Measurements from ENCODE around the gene CEP192. TPM values are rescaled to one million over a fixed set of nuclear protein-coding genes. Genes with fewer than 3 reads are reported as not detected.

CEP192 gene
- total and polyA plus RNA-seq, 2 of the 4 experiments (the other 2 are of a cell fraction), result 17.2 to 29.0 TPM

DNA sequence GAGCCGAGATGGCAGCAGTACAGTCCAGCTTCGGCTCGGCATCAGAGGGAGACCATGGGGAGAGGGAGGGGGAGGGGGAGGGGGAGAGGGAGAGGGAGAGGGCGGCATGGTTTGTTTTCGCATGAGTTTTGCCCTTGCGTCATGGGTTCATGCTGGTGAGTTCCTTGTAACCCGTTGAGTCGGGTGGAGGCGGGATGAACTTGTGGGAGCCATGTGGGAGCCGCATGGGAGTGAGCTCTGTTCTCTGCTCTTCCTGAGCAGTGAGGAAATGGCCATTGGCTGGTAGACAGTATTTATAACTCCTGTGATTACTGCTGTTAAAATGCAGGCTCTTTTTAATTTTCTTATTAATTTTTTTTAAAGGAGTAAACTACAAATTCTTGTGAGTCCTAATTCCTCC lies 108.0 kb downstream of the CEP192 start:
- ChIA-PET CTCF (no interaction called here), POLR2A (ENCODE audit: unreplicated experiment) (no interaction called here)
- Histone ChIP-seq H3K9me1 (ENCODE audit: insufficient read depth, low read length) (peaks cover 5% of the 10 kb centered on the region), H2AK5ac (ENCODE audit: low read depth, low read length) (no peak overlapping the region), H4K91ac (ENCODE audit: insufficient read depth, low read depth, low read length) (no peak overlapping the region), H3K27ac (ENCODE audit: insufficient read depth, low read length) (no peak overlapping the region), H3K14ac (replicated peaks; ENCODE audit: low read depth, low read length) (no peak overlapping the region), H3K18ac (ENCODE audit: low read depth, low read length) (no peak overlapping the region), H3K79me1 (ENCODE audit: low read depth in 1 of 2, low read length in 2 of 2) (0 out of 4 replicates have a peak, but pooled peaks cover 0 to 3% of the 10 kb centered on the region in 2 experiments), H2BK15ac (ENCODE audit: low read depth, low read length) (no peak overlapping the region), H4K5ac (ENCODE audit: low read depth, low read length) (no peak overlapping the region), H2BK5ac (ENCODE audit: low read depth, low read length, poor library complexity, severe bottlenecking) (no peak overlapping the region), H2BK120ac (ENCODE audit: low read depth, low read length) (no peak overlapping the region), H3K9ac (ENCODE audit: low read depth, low read length) (no peak overlapping the region), H3K4me1 (ENCODE audit: control insufficient read depth, insufficient read depth, low read length) (no peaks in the 10 kb centered on the region), H3K56ac (ENCODE audit: extremely low read depth, insufficient read depth, low read length) (no peak overlapping the region), H2AFZ (replicated peaks; ENCODE audit: low read length, poor library complexity) (no peak overlapping the region), H2BK20ac (ENCODE audit: low read depth, low read length) (no peak overlapping the region), H3K4me2 (ENCODE audit: low read depth, low read length) (no peak overlapping the region), H2AK9ac (replicated peaks; ENCODE audit: low read depth, low read length, poor library complexity) (no peak overlapping the region), H4K20me1 (ENCODE audit: insufficient read depth, low read length) (no peaks in the 10 kb centered on the region), H3K23ac (ENCODE audit: low read depth, low read length) (no peak overlapping the region), H3K36me3 (ENCODE audit: control insufficient read depth, insufficient read depth, low read length) (peaks cover 55% of the 10 kb centered on the region), H3K9me3 (ENCODE audit: control insufficient read depth, insufficient read depth, low read length) (no peaks in the 10 kb centered on the region), H4K8ac (ENCODE audit: low read depth in 2 of 2, low read length in 2 of 2) (no peak overlapping the region), H3K27me3 (ENCODE audit: control insufficient read depth, insufficient read depth, low read length) (no peaks in the 10 kb centered on the region), H3K4me3 (ENCODE audit: insufficient read depth, low read depth, low read length) (no peak overlapping the region), H3K4ac (ENCODE audit: low read depth, low read length) (no peak overlapping the region)
- ATAC-seq (ENCODE audit: low read depth) (no peak), DNase-seq (no peak)
- in situ Hi-C loops (cut with MboI; ENCODE audit: low sequenced_read_pairs), result no loop called here
- intact Hi-C loops (cut with micrococcal nuclease), result no loop called here
- no TSS peak for BruUV-seq (replicated peaks)
- no peak for TF ChIP-seq POLR2A (IDR thresholded peaks at IDR 0.05; ENCODE audit: low read depth, low read length)
- TF ChIP-seq MAZ (IDR thresholded peaks at IDR 0.05; ENCODE audit: borderline replicate concordance, low read depth, low read length), result no peak
- no peak for TF ChIP-seq CHD1 (IDR thresholded peaks at IDR 0.05; ENCODE audit: low read depth, low read length)
- TF ChIP-seq BHLHE40 (IDR thresholded peaks at IDR 0.05; ENCODE audit: low read depth, low read length), result no peak
- no peak for TF ChIP-seq CEBPB (IDR thresholded peaks at IDR 0.05; ENCODE audit: low read depth, low read length)
- no peak for TF ChIP-seq MAFK (IDR thresholded peaks at IDR 0.05; ENCODE audit: low read depth, low read length)
- TF ChIP-seq RAD21 (IDR thresholded peaks at IDR 0.05; ENCODE audit: low read length), result no peak
- no peak for TF ChIP-seq NFE2L2 (IDR thresholded peaks at IDR 0.05; ENCODE audit: low read depth, low read length)
- no peak for TF ChIP-seq SMC3 (IDR thresholded peaks at IDR 0.05; ENCODE audit: low read depth, low read length)
- TF ChIP-seq, protein P1, sequence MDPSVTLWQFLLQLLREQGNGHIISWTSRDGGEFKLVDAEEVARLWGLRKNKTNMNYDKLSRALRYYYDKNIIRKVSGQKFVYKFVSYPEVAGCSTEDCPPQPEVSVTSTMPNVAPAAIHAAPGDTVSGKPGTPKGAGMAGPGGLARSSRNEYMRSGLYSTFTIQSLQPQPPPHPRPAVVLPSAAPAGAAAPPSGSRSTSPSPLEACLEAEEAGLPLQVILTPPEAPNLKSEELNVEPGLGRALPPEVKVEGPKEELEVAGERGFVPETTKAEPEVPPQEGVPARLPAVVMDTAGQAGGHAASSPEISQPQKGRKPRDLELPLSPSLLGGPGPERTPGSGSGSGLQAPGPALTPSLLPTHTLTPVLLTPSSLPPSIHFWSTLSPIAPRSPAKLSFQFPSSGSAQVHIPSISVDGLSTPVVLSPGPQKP (IDR thresholded peaks at IDR 0.05; ENCODE audit: borderline replicate concordance, low read depth, low read length), result no peak
- no peak for TF ChIP-seq MXI1 (IDR thresholded peaks at IDR 0.05; ENCODE audit: borderline replicate concordance, low read depth, low read length)
- TF ChIP-seq FOS (IDR thresholded peaks at IDR 0.05; ENCODE audit: low read depth, low read length), result no peak
- no peak for TF ChIP-seq RFX5 (IDR thresholded peaks at IDR 0.05; ENCODE audit: low read depth, low read length)
- dilution Hi-C loops (cut with HindIII; ENCODE audit: low sequenced_read_pairs, unreplicated experiment), result no loop called here
- no CpG with 5 or more reads among the region's 10 CpGs for WGBS, 2 experiments (ENCODE audit: extremely low coverage in 2 of 2, insufficient read length in 1 of 2)

Measured in IMR-90 (cell line).